ENCODE results near the gene CCL7. TPM values are rescaled to one million over a fixed set of nuclear protein-coding genes. Genes with fewer than 3 reads are reported as not detected.
"Not testable (repeated sequence)": the region's sequence is repeated elsewhere in the genome, so short reads cannot be mapped to it uniquely, and the experiment has no call there.

CCL7 gene
- total RNA-seq, 1 donor, result 0.36 TPM

GRCh38 chr17:34225046-34225445 lies 45.0 kb upstream of the CCL7 start:
- Histone ChIP-seq H3K9me3 (ENCODE audit: low read depth, low read length) (no peaks in the 10 kb centered on the region), H2AFZ (ENCODE audit: low read length) (no peak overlapping the region), H3K27me3 (ENCODE audit: insufficient read depth, low read length) (peaks cover 4% of the 10 kb centered on the region), H3K36me3 (ENCODE audit: insufficient read depth, low read length) (no peaks in the 10 kb centered on the region), H3K4me2 (ENCODE audit: insufficient read depth, low read length) (no peak overlapping the region), H4K20me1 (ENCODE audit: insufficient read depth, low read length) (no peaks in the 10 kb centered on the region), H3K4me1 (ENCODE audit: insufficient read depth, low read length) (no peaks in the 10 kb centered on the region), H3K79me2 (ENCODE audit: insufficient read depth, low read length) (no peaks in the 10 kb centered on the region), H3K4me3 (ENCODE audit: insufficient read depth, low read length) (no peak overlapping the region), H3K27ac (ENCODE audit: low read depth, low read length) (no peak overlapping the region)
- no peak for TF ChIP-seq CTCF (IDR thresholded peaks at IDR 0.05; ENCODE audit: extremely low read depth, low read depth, low read length)
- no peak for DNase-seq (ENCODE audit: insufficient read length, low spot score, missing footprints)

- no peak for DNase-seq (ENCODE audit: insufficient read length, low spot score, missing footprints)
- no peak overlapping the region for H3K27ac ChIP-seq (ENCODE audit: low read depth, low read length)
Measured at GRCh38 chr17:34226011-34226743, 43.8 kb upstream of the CCL7 start.

GRCh38 chr17:34226744-34227034 lies 43.3 kb upstream of the CCL7 start:
- no peak overlapping the region for H3K4me3 ChIP-seq (ENCODE audit: insufficient read depth, low read length)
- no peak overlapping the region for H2AFZ ChIP-seq (ENCODE audit: low read length)
- H3K79me2 ChIP-seq (ENCODE audit: insufficient read depth, low read length), result no peaks in the 10 kb centered on the region
- H3K4me1 ChIP-seq (ENCODE audit: insufficient read depth, low read length), result no peaks in the 10 kb centered on the region
- no peaks in the 10 kb centered on the region for H3K9me3 ChIP-seq (ENCODE audit: low read depth, low read length)
- DNase-seq (ENCODE audit: insufficient read length, low spot score, missing footprints), result no peak
- H3K4me2 ChIP-seq (ENCODE audit: insufficient read depth, low read length), result no peak overlapping the region
- H4K20me1 ChIP-seq (ENCODE audit: insufficient read depth, low read length), result no peaks in the 10 kb centered on the region
- no peak for TF ChIP-seq CTCF (IDR thresholded peaks at IDR 0.05; ENCODE audit: extremely low read depth, low read depth, low read length)
- peaks cover 4% of the 10 kb centered on the region for H3K27me3 ChIP-seq (ENCODE audit: insufficient read depth, low read length)
- no peak overlapping the region for H3K27ac ChIP-seq (ENCODE audit: low read depth, low read length)
- no peaks in the 10 kb centered on the region for H3K36me3 ChIP-seq (ENCODE audit: insufficient read depth, low read length)

More at GRCh38 chr17:34226011-34226743, 43.8 kb upstream of the CCL7 start:
- no peaks in the 10 kb centered on the region for H3K36me3 ChIP-seq (ENCODE audit: insufficient read depth, low read length)
- peaks cover 4% of the 10 kb centered on the region for H3K27me3 ChIP-seq (ENCODE audit: insufficient read depth, low read length)
- H2AFZ ChIP-seq (ENCODE audit: low read length), result no peak overlapping the region
- H3K9me3 ChIP-seq (ENCODE audit: low read depth, low read length), result no peaks in the 10 kb centered on the region
- no peaks in the 10 kb centered on the region for H3K79me2 ChIP-seq (ENCODE audit: insufficient read depth, low read length)
- no peak overlapping the region for H3K4me3 ChIP-seq (ENCODE audit: insufficient read depth, low read length)
- H4K20me1 ChIP-seq (ENCODE audit: insufficient read depth, low read length), result no peaks in the 10 kb centered on the region
- no peaks in the 10 kb centered on the region for H3K4me1 ChIP-seq (ENCODE audit: insufficient read depth, low read length)
- H3K4me2 ChIP-seq (ENCODE audit: insufficient read depth, low read length), result no peak overlapping the region
- TF ChIP-seq CTCF (IDR thresholded peaks at IDR 0.05; ENCODE audit: extremely low read depth, low read depth, low read length), result no peak

GRCh38 chr17:34227293-34227692 lies 42.7 kb upstream of the CCL7 start:
- H3K4me3 ChIP-seq (ENCODE audit: insufficient read depth, low read length); H3K4me2 ChIP-seq (ENCODE audit: insufficient read depth, low read length); H2AFZ ChIP-seq (ENCODE audit: low read length); DNase-seq (ENCODE audit: insufficient read length, low spot score, missing footprints); H4K20me1 ChIP-seq (ENCODE audit: insufficient read depth, low read length); H3K27ac ChIP-seq (ENCODE audit: low read depth, low read length); H3K9me3 ChIP-seq (ENCODE audit: low read depth, low read length); H3K36me3 ChIP-seq (ENCODE audit: insufficient read depth, low read length); H3K27me3 ChIP-seq (ENCODE audit: insufficient read depth, low read length); H3K79me2 ChIP-seq (ENCODE audit: insufficient read depth, low read length); H3K4me1 ChIP-seq (ENCODE audit: insufficient read depth, low read length): not testable (repeated sequence)
